ENCODE results near the gene AIP. TPM values are rescaled to one million over a fixed set of nuclear protein-coding genes. Genes with fewer than 3 reads are reported as not detected.

Gene AIP
- total RNA-seq, 4 donors from 2014 or later, result 33.0 to 60.8 (median 48.8) TPM

DNA sequence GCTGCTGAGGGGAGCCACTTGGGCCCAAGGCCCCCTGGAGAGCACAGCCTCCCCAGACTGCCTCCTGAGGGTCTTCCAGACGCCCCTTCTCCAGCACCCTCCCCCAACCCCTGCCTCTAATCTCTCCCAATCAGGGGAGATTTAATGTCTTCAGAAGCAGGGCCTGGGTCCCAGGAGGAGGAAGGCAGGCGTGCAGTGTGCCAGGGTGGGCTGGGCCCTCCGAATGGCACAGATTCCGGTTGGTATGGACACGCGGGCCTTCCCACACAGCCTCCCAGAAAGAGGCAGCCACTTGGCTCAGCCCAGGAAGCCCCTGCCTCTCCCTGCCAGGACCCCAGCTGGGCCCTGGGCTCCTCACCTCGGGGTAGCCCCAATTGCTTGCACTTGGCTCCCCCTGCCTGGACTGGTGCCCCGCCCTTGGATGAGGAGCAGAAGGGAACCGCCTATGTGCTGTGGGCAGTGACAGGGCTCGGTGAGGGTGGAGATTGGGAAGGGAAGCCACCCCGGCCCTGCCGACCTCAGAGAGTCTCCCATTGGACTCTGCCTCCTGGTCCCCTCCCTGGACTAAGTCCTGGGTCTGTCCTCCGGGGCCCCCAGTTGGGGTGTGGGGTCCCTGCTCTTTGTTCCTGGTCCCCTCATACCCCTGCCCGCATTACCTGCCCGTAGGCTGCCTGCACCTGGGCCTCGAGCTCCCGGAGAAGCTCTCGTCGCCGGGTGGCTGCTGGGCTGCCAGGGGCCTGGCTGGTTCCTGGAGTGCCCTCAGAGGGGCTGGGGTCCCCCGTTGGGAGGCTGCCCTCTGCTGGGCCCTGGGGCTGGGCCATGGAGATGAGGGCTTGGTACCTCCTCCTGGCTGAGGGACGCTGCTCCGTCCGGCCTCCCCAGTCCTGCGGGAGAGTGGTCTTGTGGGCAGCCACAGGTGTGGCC, 41.0 kb downstream of the AIP start:
- in situ Hi-C loops (cut with MboI; ENCODE audit: low sequenced_read_pairs in 4 of 4), result no loop called here
- ATAC-seq, result no peak
- intact Hi-C loops (cut with DNase I; ENCODE audit: low total_unique reads), result no loop called here

GRCh38 chr11:67524480-67524808, 41.6 kb downstream of the AIP start:
- no peak for ATAC-seq
- in situ Hi-C loops (cut with MboI; ENCODE audit: low sequenced_read_pairs in 4 of 4), result no loop called here

More for the DNA sequence above, 41.0 kb downstream of the AIP start:
- no peaks in the 10 kb centered on the region for H3K9me3 ChIP-seq
- H3K27me3 ChIP-seq, result peaks cover 0 to 4% (median 4%) of the 10 kb centered on the region in 3 donors
- H3K4me1 ChIP-seq, result no peaks in the 10 kb centered on the region
- DNase-seq, result no peak
- TF ChIP-seq CTCF (IDR thresholded peaks at IDR 0.05 in 4 of 5, conservative IDR thresholded peaks at IDR 0.05 in 1 of 5), result no peak
- no peak for TF ChIP-seq POLR2A (IDR thresholded peaks at IDR 0.05)
- H3K27ac ChIP-seq, result no peak overlapping the region
- no peak overlapping the region for H3K4me3 ChIP-seq
- H3K36me3 ChIP-seq, result no peaks in the 10 kb centered on the region

GRCh38 chr11:67525275-67525976, 42.6 kb downstream of the AIP start:
- in situ Hi-C loops (cut with MboI; ENCODE audit: low sequenced_read_pairs in 4 of 4), result no loop called here
- Histone ChIP-seq H3K27me3 (peaks cover 0 to 4% (median 4%) of the 10 kb centered on the region in 3 donors), H3K4me3 (no peak overlapping the region), H3K36me3 (no peaks in the 10 kb centered on the region), H3K9me3 (no peaks in the 10 kb centered on the region), H3K27ac (no peak overlapping the region), H3K4me1 (no peaks in the 10 kb centered on the region)
- ATAC-seq (no peak), DNase-seq (no peak)
- no peak for TF ChIP-seq CTCF (IDR thresholded peaks at IDR 0.05 in 4 of 5, conservative IDR thresholded peaks at IDR 0.05 in 1 of 5)
- TF ChIP-seq POLR2A (IDR thresholded peaks at IDR 0.05), result no peak
- intact Hi-C loops (cut with DNase I; ENCODE audit: low total_unique reads), result no loop called here

More at GRCh38 chr11:67524480-67524808, 41.6 kb downstream of the AIP start:
- no peaks in the 10 kb centered on the region for H3K9me3 ChIP-seq
- no peak for DNase-seq
- no peaks in the 10 kb centered on the region for H3K4me1 ChIP-seq
- H3K4me3 ChIP-seq, result no peak overlapping the region
- intact Hi-C loops (cut with DNase I; ENCODE audit: low total_unique reads), result no loop called here
- H3K36me3 ChIP-seq, result no peaks in the 10 kb centered on the region
- H3K27ac ChIP-seq, result no peak overlapping the region
- peaks cover 0 to 4% (median 4%) of the 10 kb centered on the region in 3 donors for H3K27me3 ChIP-seq
- no peak for TF ChIP-seq CTCF (IDR thresholded peaks at IDR 0.05 in 4 of 5, conservative IDR thresholded peaks at IDR 0.05 in 1 of 5)

DNA sequence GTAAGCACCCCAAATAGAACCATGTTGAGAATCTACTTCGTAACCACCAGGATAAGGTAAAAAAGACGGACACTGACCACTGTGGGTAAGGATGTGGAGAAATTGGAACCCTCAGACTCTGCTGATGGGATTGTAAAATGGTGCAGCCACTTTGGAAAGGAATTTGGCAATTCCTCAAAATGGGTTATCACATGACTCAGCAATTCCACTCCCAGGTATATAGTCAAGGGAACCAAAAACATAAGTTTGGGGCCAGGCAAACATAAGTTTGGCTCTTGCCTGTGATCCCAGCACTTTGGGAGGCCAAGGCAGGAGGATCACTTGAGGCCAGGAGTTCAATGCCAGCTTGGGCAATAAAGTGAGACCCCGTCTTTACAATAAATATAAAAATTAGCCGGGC, 45.5 kb downstream of the AIP start:
- peaks cover 0 to 4% (median 4%) of the 10 kb centered on the region in 3 donors for H3K27me3 ChIP-seq
- no peak for DNase-seq
- H3K27ac ChIP-seq, result no peak overlapping the region
- no peak overlapping the region for H3K4me3 ChIP-seq
- intact Hi-C loops (cut with DNase I; ENCODE audit: low total_unique reads) (no loop called here), in situ Hi-C loops (cut with MboI; ENCODE audit: low sequenced_read_pairs in 4 of 4) (no loop called here)
- TF ChIP-seq POLR2A (IDR thresholded peaks at IDR 0.05), result no peak
- no peak for TF ChIP-seq CTCF (IDR thresholded peaks at IDR 0.05 in 4 of 5, conservative IDR thresholded peaks at IDR 0.05 in 1 of 5)
- no peaks in the 10 kb centered on the region for H3K36me3 ChIP-seq
- H3K4me1 ChIP-seq, result no peaks in the 10 kb centered on the region
- no peaks in the 10 kb centered on the region for H3K9me3 ChIP-seq
- ATAC-seq, result no peak
